ENCODE measurements around the gene HDAC11. TPM values are rescaled to one million over a fixed set of nuclear protein-coding genes. Genes with fewer than 3 reads are reported as not detected.

HDAC11 gene
- total RNA-seq, 1 donor from 2014 or later, result 15.2 TPM

DNA sequence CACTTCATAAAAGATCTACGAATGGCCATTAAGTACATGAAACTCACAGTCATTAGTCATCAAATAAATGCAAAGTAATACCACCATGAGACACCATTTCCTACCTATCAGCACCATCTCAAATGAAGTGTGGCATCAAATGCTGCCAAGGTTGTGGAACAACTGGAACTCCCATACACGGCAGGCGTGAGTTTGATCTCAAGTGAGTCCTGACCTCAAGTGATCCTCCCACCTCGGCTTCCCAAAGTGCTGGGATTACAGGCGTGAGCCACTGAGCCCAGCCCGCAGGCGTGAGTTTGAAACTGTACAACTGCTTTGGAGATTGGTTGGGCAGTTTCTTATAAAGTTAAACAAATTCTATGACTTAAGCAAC is 28.8 kb upstream of the HDAC11 start:
- H3K9me3 Mint-ChIP-seq (ENCODE audit: low read depth), result no peaks in the 10 kb centered on the region
- peaks cover 14% of the 10 kb centered on the region for H3K4me1 Mint-ChIP-seq (ENCODE audit: low read depth)
- no peaks in the 10 kb centered on the region for H3K36me3 Mint-ChIP-seq (ENCODE audit: low read depth)
- H3K4me3 Mint-ChIP-seq (ENCODE audit: unreplicated experiment), result peak overlapping the region; percentile 84
- H3K27me3 Mint-ChIP-seq (ENCODE audit: low read depth), result peaks cover 2% of the 10 kb centered on the region
- no peak for DNase-seq (ENCODE audit: low spot score)
- peak overlapping the region; percentile 96 for H3K27ac Mint-ChIP-seq (ENCODE audit: unreplicated experiment)
- TF ChIP-seq, protein P1, sequence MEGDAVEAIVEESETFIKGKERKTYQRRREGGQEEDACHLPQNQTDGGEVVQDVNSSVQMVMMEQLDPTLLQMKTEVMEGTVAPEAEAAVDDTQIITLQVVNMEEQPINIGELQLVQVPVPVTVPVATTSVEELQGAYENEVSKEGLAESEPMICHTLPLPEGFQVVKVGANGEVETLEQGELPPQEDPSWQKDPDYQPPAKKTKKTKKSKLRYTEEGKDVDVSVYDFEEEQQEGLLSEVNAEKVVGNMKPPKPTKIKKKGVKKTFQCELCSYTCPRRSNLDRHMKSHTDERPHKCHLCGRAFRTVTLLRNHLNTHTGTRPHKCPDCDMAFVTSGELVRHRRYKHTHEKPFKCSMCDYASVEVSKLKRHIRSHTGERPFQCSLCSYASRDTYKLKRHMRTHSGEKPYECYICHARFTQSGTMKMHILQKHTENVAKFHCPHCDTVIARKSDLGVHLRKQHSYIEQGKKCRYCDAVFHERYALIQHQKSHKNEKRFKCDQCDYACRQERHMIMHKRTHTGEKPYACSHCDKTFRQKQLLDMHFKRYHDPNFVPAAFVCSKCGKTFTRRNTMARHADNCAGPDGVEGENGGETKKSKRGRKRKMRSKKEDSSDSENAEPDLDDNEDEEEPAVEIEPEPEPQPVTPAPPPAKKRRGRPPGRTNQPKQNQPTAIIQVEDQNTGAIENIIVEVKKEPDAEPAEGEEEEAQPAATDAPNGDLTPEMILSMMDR (IDR thresholded peaks at IDR 0.05), result no peak

DNA sequence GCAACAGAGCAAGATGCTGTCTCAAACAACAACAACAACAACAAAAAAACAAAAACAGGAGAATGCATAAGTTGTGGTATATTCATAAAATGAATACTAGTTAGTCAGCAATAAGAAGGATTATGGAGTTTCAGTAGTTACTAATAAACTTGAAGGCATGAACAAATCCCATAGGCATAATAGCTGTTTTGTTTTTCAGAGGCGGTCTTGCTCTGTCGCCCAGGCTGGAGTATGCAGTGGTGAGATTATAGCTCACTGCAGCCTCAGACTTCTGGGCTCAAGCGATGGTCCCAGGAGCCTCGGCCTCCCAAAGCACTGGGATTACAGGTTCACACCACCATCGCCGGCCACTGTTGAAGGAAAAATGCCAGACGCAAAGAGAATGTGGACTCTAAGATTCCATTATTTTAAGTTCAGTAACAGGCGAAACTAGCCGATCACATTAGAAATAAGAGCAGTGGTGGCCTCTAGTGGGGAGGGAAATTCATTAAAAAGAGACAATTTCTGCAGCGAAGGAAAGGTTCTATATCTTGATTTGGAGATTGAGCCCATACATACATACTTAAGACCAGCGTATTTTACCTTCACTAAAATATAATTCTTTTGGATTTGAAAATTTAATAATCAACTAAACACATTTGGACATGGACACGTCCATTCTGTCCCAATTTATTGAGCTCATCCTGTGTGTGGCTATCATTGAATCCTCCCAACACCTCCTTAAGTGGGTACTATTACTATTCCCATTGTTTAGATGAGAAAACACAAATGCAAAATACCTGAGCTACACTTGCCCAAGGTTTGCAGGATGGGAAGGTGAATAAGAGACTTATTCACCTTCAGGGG is 27.4 kb upstream of the HDAC11 start:
- TF ChIP-seq, protein P1 (IDR thresholded peaks at IDR 0.05), result peak; percentile 90
- DNase-seq (ENCODE audit: low spot score), result no peak
- Mint-ChIP-seq H3K27me3 (ENCODE audit: low read depth) (peaks cover 4% of the 10 kb centered on the region), H3K9me3 (ENCODE audit: low read depth) (no peaks in the 10 kb centered on the region), H3K4me3 (ENCODE audit: unreplicated experiment) (peak overlapping the region; percentile 84), H3K36me3 (ENCODE audit: low read depth) (no peaks in the 10 kb centered on the region), H3K27ac (ENCODE audit: unreplicated experiment) (peak overlapping the region; percentile 96), H3K4me1 (ENCODE audit: low read depth) (peaks cover 14% of the 10 kb centered on the region)

DNA sequence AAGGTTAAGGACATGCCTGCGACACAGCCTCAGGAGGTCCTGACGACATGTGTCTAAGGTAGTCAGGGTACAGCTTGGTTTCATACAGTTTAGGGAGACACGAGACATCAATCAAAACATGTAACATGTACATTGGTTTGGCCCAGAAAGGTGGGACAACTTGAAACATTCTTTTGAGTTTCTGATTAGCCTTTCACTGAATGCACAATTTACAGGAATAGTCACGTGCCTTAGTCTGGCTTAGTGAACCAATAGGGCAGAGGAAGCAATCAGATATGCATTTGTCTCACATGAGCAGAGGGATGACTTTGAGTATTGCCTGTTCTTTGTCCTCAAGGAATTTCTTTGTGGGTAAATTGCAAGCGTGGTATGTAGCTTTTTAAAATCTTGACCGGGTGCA is 24.5 kb upstream of the HDAC11 start:
- peaks cover 2% of the 10 kb centered on the region for H3K36me3 Mint-ChIP-seq (ENCODE audit: low read depth)
- no peak overlapping the region for H3K27ac Mint-ChIP-seq (ENCODE audit: unreplicated experiment)
- TF ChIP-seq, protein P1 (IDR thresholded peaks at IDR 0.05), result no peak
- no peak overlapping the region for H3K4me3 Mint-ChIP-seq (ENCODE audit: unreplicated experiment)
- H3K9me3 Mint-ChIP-seq (ENCODE audit: low read depth), result no peaks in the 10 kb centered on the region
- no peak for DNase-seq (ENCODE audit: low spot score)
- peaks cover 16% of the 10 kb centered on the region for H3K27me3 Mint-ChIP-seq (ENCODE audit: low read depth)
- peaks cover 14% of the 10 kb centered on the region for H3K4me1 Mint-ChIP-seq (ENCODE audit: low read depth)

DNA sequence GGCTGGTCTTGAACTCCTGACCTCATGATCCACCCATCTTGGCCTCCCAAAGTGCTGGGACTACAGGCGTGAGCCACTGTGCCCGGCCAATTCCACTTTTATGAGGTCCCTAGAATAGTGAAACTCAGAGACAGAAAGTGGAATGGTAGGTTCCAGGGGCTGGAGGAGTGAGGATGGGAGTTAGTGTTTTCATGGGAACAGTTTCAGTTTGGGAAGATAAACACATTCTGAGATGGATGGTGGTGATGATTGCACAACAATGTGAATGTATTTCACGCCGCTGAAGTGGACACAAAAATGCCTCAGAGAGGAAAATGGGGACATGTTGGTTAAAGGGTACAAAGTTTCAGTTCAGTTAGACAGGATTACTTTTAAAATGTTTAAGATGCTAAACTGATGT is 22.5 kb upstream of the HDAC11 start:
- DNase-seq (ENCODE audit: low spot score), result no peak
- H3K27ac Mint-ChIP-seq (ENCODE audit: unreplicated experiment), result no peak overlapping the region

DNA sequence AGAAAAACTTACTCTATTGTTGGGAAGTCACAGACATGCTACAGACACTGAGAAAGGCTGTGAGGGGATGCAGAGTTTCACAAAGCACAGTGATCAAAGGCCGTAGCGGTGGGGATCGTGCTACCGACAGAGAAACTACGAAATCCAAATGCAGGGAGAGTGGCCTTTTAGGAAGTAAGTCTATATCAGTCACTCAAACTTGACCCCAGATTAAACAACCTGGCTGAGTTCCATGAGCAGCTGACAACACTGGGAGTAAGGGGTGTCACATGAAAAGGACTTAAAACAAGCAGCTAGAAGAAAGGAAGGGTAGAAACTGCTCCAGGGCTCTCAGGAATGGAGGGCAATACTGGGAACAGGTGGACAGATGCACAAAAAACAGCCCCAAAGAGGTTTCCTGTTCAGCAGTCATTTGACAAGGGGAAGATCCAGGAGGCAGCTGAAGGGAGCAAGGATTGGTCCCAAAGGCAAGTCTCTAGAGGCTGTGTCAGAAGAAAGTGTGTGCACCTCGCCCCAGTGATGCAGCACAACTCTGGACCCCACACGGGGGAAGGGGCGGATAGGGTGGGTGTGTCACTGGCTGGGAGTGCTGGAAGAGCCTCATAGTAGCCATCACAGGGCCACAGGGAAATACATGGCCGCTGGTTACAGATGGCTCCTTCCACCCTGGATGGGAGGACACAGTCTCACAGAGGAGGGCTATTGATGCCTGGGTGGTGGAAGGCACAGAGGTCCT is 20.3 kb upstream of the HDAC11 start:
- peaks cover 5% of the 10 kb centered on the region for H3K4me1 Mint-ChIP-seq (ENCODE audit: low read depth)
- TF ChIP-seq, protein P1 (IDR thresholded peaks at IDR 0.05), result no peak
- DNase-seq (ENCODE audit: low spot score), result no peak
- peaks cover 2% of the 10 kb centered on the region for H3K36me3 Mint-ChIP-seq (ENCODE audit: low read depth)
- H3K27ac Mint-ChIP-seq (ENCODE audit: unreplicated experiment), result no peak overlapping the region
- no peak overlapping the region for H3K4me3 Mint-ChIP-seq (ENCODE audit: unreplicated experiment)
- H3K27me3 Mint-ChIP-seq (ENCODE audit: low read depth), result peaks cover 26% of the 10 kb centered on the region
- no peaks in the 10 kb centered on the region for H3K9me3 Mint-ChIP-seq (ENCODE audit: low read depth)

More for the DNA sequence above, 22.5 kb upstream of the HDAC11 start:
- peaks cover 21% of the 10 kb centered on the region for H3K27me3 Mint-ChIP-seq (ENCODE audit: low read depth)
- H3K4me1 Mint-ChIP-seq (ENCODE audit: low read depth), result peaks cover 3% of the 10 kb centered on the region
- no peak overlapping the region for H3K4me3 Mint-ChIP-seq (ENCODE audit: unreplicated experiment)
- H3K36me3 Mint-ChIP-seq (ENCODE audit: low read depth), result peaks cover 2% of the 10 kb centered on the region
- H3K9me3 Mint-ChIP-seq (ENCODE audit: low read depth), result no peaks in the 10 kb centered on the region
- TF ChIP-seq, protein P1 (IDR thresholded peaks at IDR 0.05), result no peak

All from chondrocyte (in vitro differentiated cells).